ENCODE measurements around the gene DUSP3. TPM values are rescaled to one million over a fixed set of nuclear protein-coding genes. Genes with fewer than 3 reads are reported as not detected.

Gene DUSP3
- total and polyA plus RNA-seq, 5 donors from 2014 or later, result 4.6 to 9.8 (median 6.3) TPM

GRCh38 chr17:43784628-43785101, 5.9 kb upstream of the DUSP3 start:
- H3K4me1 ChIP-seq (ENCODE audit: control insufficient read depth, insufficient read depth, low read length, poor library complexity, severe bottlenecking), result peaks cover under 1% of the 10 kb centered on the region
- H3K9me3 Mint-ChIP-seq, result peaks cover 0 to 1% (median 0%) of the 10 kb centered on the region in 7 donors
- no peak for ATAC-seq (ENCODE audit: low read depth in 2 of 2)
- peaks cover 0 to 1% (median 0%) of the 10 kb centered on the region in 4 donors for H3K4me1 Mint-ChIP-seq
- no peaks in the 10 kb centered on the region for H3K36me3 ChIP-seq (ENCODE audit: control insufficient read depth, insufficient read depth, low read length)
- no peak overlapping the region for H3K27ac Mint-ChIP-seq
- no peak overlapping the region for H3K27ac ChIP-seq (ENCODE audit: insufficient read depth, low read length, poor library complexity, severe bottlenecking)
- H3K4me3 ChIP-seq (ENCODE audit: low read depth, low read length), result no peak overlapping the region
- H3K27me3 ChIP-seq (ENCODE audit: control insufficient read depth, insufficient read depth, low read length), result peaks cover 30% of the 10 kb centered on the region
- H3K9me3 ChIP-seq (ENCODE audit: control insufficient read depth in 2 of 2, low read length in 2 of 2), result no peaks in the 10 kb centered on the region
- H3K27me3 Mint-ChIP-seq, result peaks cover 58% of the 10 kb centered on the region
- no peak overlapping the region for H3K4me3 Mint-ChIP-seq
- no peaks in the 10 kb centered on the region for H3K36me3 Mint-ChIP-seq
- DNase-seq, result no peak

GRCh38 chr17:43784068-43784467, 5.3 kb upstream of the DUSP3 start:
- H3K4me1 ChIP-seq (ENCODE audit: control insufficient read depth, insufficient read depth, low read length, poor library complexity, severe bottlenecking), result peaks cover 7% of the 10 kb centered on the region
- H3K4me1 Mint-ChIP-seq, result peaks cover 0 to 7% (median 2%) of the 10 kb centered on the region in 4 donors
- DNase-seq, result no peak
- H3K9me3 Mint-ChIP-seq, result peaks cover 0 to 1% (median 0%) of the 10 kb centered on the region in 7 donors
- no peaks in the 10 kb centered on the region for H3K36me3 Mint-ChIP-seq
- no peak overlapping the region for H3K27ac ChIP-seq (ENCODE audit: insufficient read depth, low read length, poor library complexity, severe bottlenecking)
- H3K4me3 ChIP-seq (ENCODE audit: low read depth, low read length), result no peak overlapping the region
- no peaks in the 10 kb centered on the region for H3K36me3 ChIP-seq (ENCODE audit: control insufficient read depth, insufficient read depth, low read length)
- H3K27me3 ChIP-seq (ENCODE audit: control insufficient read depth, insufficient read depth, low read length), result peaks cover 31% of the 10 kb centered on the region
- peaks cover 56% of the 10 kb centered on the region for H3K27me3 Mint-ChIP-seq
- no peak overlapping the region for H3K27ac Mint-ChIP-seq
- H3K9me3 ChIP-seq (ENCODE audit: control insufficient read depth in 2 of 2, low read length in 2 of 2), result no peaks in the 10 kb centered on the region
- H3K4me3 Mint-ChIP-seq, result no peak overlapping the region
- no peak for ATAC-seq (ENCODE audit: low read depth in 2 of 2)

GRCh38 chr17:43782913-43783680, 4.3 kb upstream of the DUSP3 start:
- Mint-ChIP-seq H3K4me3 (peak overlapping the region in 1 of 4 donors; percentile 27), H3K36me3 (no peaks in the 10 kb centered on the region), H3K27me3 (peaks cover 56% of the 10 kb centered on the region), H3K9me3 (peaks cover 0 to 1% (median 0%) of the 10 kb centered on the region in 7 donors), H3K27ac (no peak overlapping the region), H3K4me1 (peaks cover 0 to 8% (median 2%) of the 10 kb centered on the region in 4 donors)
- H3K27me3 ChIP-seq (ENCODE audit: control insufficient read depth, insufficient read depth, low read length), result peaks cover 31% of the 10 kb centered on the region
- ATAC-seq (ENCODE audit: low read depth in 2 of 2) (no peak), DNase-seq (no peak)
- peaks cover 9% of the 10 kb centered on the region for H3K4me1 ChIP-seq (ENCODE audit: control insufficient read depth, insufficient read depth, low read length, poor library complexity, severe bottlenecking)
- H3K27ac ChIP-seq (ENCODE audit: insufficient read depth, low read length, poor library complexity, severe bottlenecking), result no peak overlapping the region
- H3K9me3 ChIP-seq (ENCODE audit: control insufficient read depth in 2 of 2, low read length in 2 of 2), result no peaks in the 10 kb centered on the region
- H3K4me3 ChIP-seq (ENCODE audit: low read depth, low read length), result no peak overlapping the region
- H3K36me3 ChIP-seq (ENCODE audit: control insufficient read depth, insufficient read depth, low read length), result no peaks in the 10 kb centered on the region

- ATAC-seq (ENCODE audit: low read depth in 2 of 2), result no peak
- Histone ChIP-seq H3K27me3 (ENCODE audit: control insufficient read depth, insufficient read depth, low read length) (peaks cover 31% of the 10 kb centered on the region), H3K9me3 (ENCODE audit: control insufficient read depth in 2 of 2, low read length in 2 of 2) (no peaks in the 10 kb centered on the region), H3K36me3 (ENCODE audit: control insufficient read depth, insufficient read depth, low read length) (no peaks in the 10 kb centered on the region), H3K4me3 (ENCODE audit: low read depth, low read length) (peak within 1 kb of the TSS; percentile 56), H3K4me1 (ENCODE audit: control insufficient read depth, insufficient read depth, low read length, poor library complexity, severe bottlenecking) (peaks cover 12% of the 10 kb centered on the region), H3K27ac (ENCODE audit: insufficient read depth, low read length, poor library complexity, severe bottlenecking) (no peak within 1 kb of the TSS)
- Mint-ChIP-seq H3K27me3 (peaks cover 50% of the 10 kb centered on the region), H3K27ac (peak within 1 kb of the TSS in 2 of 3 donors; percentile 26 to 58), H3K4me1 (peaks cover 0 to 13% (median 2%) of the 10 kb centered on the region in 4 donors), H3K9me3 (peaks cover 0 to under 1% (median 0%) of the 10 kb centered on the region in 7 donors), H3K36me3 (no peaks in the 10 kb centered on the region), H3K4me3 (peak within 1 kb of the TSS; percentile 80 to 93 (median 82))
- no peak for DNase-seq
Measured at GRCh38 chr17:43780135-43780534, 1.4 kb upstream of the DUSP3 start, which contains the start of gene CFAP97D1. CFAP97D1 (plus strand) TSS chr17:43780435; CDS start chr17:43780463, 28 bp downstream.

GRCh38 chr17:43779145-43780125, 658 bp upstream of the DUSP3 start:
- Histone ChIP-seq H3K36me3 (ENCODE audit: control insufficient read depth, insufficient read depth, low read length) (no peaks in the 10 kb centered on the region), H3K9me3 (ENCODE audit: control insufficient read depth in 2 of 2, low read length in 2 of 2) (no peaks in the 10 kb centered on the region), H3K27me3 (ENCODE audit: control insufficient read depth, insufficient read depth, low read length) (peaks cover 31% of the 10 kb centered on the region), H3K4me3 (ENCODE audit: low read depth, low read length) (peak overlapping the region; percentile 56), H3K27ac (ENCODE audit: insufficient read depth, low read length, poor library complexity, severe bottlenecking) (no peak overlapping the region), H3K4me1 (ENCODE audit: control insufficient read depth, insufficient read depth, low read length, poor library complexity, severe bottlenecking) (peaks cover 12% of the 10 kb centered on the region)
- H3K27me3 Mint-ChIP-seq, result peaks cover 43% of the 10 kb centered on the region
- peak overlapping the region in 2 of 3 donors; percentile 26 to 58 for H3K27ac Mint-ChIP-seq
- H3K4me1 Mint-ChIP-seq, result peaks cover 0 to 13% (median 2%) of the 10 kb centered on the region in 4 donors
- no peak for DNase-seq
- no peaks in the 10 kb centered on the region for H3K9me3 Mint-ChIP-seq
- peak overlapping the region; percentile 80 to 93 (median 82) for H3K4me3 Mint-ChIP-seq
- ATAC-seq (ENCODE audit: low read depth in 2 of 2), result peak; percentile 6 to 33
- H3K36me3 Mint-ChIP-seq, result no peaks in the 10 kb centered on the region

GRCh38 chr17:43774304-43775250, 4.2 kb downstream of the DUSP3 start:
- no peak overlapping the region for H3K27ac ChIP-seq (ENCODE audit: insufficient read depth, low read length, poor library complexity, severe bottlenecking)

More at GRCh38 chr17:43774304-43775250, 4.2 kb downstream of the DUSP3 start:
- Mint-ChIP-seq H3K27me3 (no peaks in the 10 kb centered on the region), H3K4me3 (peak overlapping the region in 1 of 4 donors; percentile 38), H3K4me1 (peaks cover 0 to 11% (median 4%) of the 10 kb centered on the region in 4 donors), H3K9me3 (no peaks in the 10 kb centered on the region), H3K36me3 (peaks cover 19% of the 10 kb centered on the region), H3K27ac (no peak overlapping the region)
- ATAC-seq (ENCODE audit: low read depth in 2 of 2) (no peak), DNase-seq (no peak)
- Histone ChIP-seq H3K9me3 (ENCODE audit: control insufficient read depth in 2 of 2, low read length in 2 of 2) (no peaks in the 10 kb centered on the region), H3K4me1 (ENCODE audit: control insufficient read depth, insufficient read depth, low read length, poor library complexity, severe bottlenecking) (peaks cover 10% of the 10 kb centered on the region), H3K27me3 (ENCODE audit: control insufficient read depth, insufficient read depth, low read length) (peaks cover 3% of the 10 kb centered on the region), H3K4me3 (ENCODE audit: low read depth, low read length) (no peak overlapping the region), H3K36me3 (ENCODE audit: control insufficient read depth, insufficient read depth, low read length) (no peaks in the 10 kb centered on the region)

All from CD4-positive, CD25-positive, alpha-beta regulatory T cell (primary cell).